ENCODE results near the gene C14orf93. TPM values are rescaled to one million over a fixed set of nuclear protein-coding genes. Genes with fewer than 3 reads are reported as not detected.

Gene C14orf93
- total and polyA plus RNA-seq, 9 of the 15 experiments (the other 6 are each of a cell fraction or from before 2014, with no cell fraction given), result 2.2 to 22.4 (median 16.1) TPM

DNA sequence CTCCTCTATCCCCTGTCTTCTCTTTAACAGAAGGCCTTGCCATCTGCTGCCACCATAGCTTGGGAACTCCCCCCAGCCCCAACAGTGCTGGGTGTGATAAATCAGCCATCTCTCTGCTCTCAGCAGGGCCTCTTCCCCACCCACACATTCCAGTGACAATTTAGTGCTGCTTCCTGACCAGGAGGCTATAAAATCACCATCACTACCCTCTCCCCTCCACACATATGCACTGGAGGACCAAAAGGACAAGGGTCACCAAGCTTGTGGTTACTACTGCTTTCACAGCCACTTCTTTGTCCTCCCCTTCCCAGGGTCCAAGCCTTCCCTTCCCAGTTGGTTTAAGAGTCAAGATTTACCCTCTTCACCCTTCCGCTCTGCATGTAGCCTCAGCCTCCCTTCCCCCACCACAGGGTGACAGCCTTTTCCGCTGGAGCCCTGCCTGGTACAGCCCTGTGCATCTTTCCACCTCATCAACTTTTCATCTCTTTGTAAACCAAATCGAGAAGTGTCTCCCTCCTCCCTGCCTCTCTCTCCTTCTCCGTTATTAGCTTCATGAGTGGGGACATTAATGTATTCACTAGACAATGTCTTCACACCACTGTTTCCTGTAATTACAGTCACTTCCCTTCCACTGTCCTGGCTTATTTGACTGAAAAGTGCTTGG is 15.3 kb upstream of the C14orf93 start (continued):
- TF ChIP-seq, protein P1, sequence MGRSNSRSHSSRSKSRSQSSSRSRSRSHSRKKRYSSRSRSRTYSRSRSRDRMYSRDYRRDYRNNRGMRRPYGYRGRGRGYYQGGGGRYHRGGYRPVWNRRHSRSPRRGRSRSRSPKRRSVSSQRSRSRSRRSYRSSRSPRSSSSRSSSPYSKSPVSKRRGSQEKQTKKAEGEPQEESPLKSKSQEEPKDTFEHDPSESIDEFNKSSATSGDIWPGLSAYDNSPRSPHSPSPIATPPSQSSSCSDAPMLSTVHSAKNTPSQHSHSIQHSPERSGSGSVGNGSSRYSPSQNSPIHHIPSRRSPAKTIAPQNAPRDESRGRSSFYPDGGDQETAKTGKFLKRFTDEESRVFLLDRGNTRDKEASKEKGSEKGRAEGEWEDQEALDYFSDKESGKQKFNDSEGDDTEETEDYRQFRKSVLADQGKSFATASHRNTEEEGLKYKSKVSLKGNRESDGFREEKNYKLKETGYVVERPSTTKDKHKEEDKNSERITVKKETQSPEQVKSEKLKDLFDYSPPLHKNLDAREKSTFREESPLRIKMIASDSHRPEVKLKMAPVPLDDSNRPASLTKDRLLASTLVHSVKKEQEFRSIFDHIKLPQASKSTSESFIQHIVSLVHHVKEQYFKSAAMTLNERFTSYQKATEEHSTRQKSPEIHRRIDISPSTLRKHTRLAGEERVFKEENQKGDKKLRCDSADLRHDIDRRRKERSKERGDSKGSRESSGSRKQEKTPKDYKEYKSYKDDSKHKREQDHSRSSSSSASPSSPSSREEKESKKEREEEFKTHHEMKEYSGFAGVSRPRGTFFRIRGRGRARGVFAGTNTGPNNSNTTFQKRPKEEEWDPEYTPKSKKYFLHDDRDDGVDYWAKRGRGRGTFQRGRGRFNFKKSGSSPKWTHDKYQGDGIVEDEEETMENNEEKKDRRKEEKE (IDR thresholded peaks at IDR 0.05; ENCODE audit: borderline replicate concordance in 1 of 2, control insufficient read depth in 1 of 2, low read depth in 2 of 2, low read length in 1 of 2), result no peak; a peak in 1 of 4 replicates
- TF ChIP-seq NCOR1 (IDR thresholded peaks at IDR 0.05), result no peak; the same call in 1 of the 2 replicates
- no peak for TF ChIP-seq ZNF589 (CRISPR knock-in tag; IDR thresholded peaks at IDR 0.05; ENCODE audit: low read depth)
- TF ChIP-seq, protein P2, sequence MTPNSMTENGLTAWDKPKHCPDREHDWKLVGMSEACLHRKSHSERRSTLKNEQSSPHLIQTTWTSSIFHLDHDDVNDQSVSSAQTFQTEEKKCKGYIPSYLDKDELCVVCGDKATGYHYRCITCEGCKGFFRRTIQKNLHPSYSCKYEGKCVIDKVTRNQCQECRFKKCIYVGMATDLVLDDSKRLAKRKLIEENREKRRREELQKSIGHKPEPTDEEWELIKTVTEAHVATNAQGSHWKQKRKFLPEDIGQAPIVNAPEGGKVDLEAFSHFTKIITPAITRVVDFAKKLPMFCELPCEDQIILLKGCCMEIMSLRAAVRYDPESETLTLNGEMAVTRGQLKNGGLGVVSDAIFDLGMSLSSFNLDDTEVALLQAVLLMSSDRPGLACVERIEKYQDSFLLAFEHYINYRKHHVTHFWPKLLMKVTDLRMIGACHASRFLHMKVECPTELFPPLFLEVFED (CRISPR knock-in tag; conservative IDR thresholded peaks at IDR 0.05), result 0 out of 2 replicates have a peak, but pooled peaks have one; percentile 33
- TF ChIP-seq, protein P3, sequence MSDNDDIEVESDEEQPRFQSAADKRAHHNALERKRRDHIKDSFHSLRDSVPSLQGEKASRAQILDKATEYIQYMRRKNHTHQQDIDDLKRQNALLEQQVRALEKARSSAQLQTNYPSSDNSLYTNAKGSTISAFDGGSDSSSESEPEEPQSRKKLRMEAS (CRISPR knock-in tag; IDR thresholded peaks at IDR 0.05), result no peak
- TF ChIP-seq PHF21A (IDR thresholded peaks at IDR 0.05; ENCODE audit: borderline replicate concordance, low read depth), result no peak
- peak; percentile 53 for TF ChIP-seq POLR2B (IDR thresholded peaks at IDR 0.05; ENCODE audit: low read depth, partially characterized antibody)
- TF ChIP-seq, protein P4, sequence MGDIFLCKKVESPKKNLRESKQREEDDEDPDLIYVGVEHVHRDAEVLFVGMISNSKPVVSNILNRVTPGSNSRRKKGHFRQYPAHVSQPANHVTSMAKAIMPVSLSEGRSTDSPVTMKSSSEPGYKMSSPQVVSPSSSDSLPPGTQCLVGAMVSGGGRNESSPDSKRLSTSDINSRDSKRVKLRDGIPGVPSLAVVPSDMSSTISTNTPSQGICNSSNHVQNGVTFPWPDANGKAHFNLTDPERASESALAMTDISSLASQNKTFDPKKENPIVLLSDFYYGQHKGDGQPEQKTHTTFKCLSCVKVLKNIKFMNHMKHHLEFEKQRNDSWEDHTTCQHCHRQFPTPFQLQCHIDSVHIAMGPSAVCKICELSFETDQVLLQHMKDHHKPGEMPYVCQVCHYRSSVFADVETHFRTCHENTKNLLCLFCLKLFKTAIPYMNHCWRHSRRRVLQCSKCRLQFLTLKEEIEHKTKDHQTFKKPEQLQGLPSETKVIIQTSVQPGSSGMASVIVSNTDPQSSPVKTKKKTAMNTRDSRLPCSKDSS (IDR thresholded peaks at IDR 0.05; ENCODE audit: low read depth, partially characterized antibody), result no peak
- TF ChIP-seq, protein P5, sequence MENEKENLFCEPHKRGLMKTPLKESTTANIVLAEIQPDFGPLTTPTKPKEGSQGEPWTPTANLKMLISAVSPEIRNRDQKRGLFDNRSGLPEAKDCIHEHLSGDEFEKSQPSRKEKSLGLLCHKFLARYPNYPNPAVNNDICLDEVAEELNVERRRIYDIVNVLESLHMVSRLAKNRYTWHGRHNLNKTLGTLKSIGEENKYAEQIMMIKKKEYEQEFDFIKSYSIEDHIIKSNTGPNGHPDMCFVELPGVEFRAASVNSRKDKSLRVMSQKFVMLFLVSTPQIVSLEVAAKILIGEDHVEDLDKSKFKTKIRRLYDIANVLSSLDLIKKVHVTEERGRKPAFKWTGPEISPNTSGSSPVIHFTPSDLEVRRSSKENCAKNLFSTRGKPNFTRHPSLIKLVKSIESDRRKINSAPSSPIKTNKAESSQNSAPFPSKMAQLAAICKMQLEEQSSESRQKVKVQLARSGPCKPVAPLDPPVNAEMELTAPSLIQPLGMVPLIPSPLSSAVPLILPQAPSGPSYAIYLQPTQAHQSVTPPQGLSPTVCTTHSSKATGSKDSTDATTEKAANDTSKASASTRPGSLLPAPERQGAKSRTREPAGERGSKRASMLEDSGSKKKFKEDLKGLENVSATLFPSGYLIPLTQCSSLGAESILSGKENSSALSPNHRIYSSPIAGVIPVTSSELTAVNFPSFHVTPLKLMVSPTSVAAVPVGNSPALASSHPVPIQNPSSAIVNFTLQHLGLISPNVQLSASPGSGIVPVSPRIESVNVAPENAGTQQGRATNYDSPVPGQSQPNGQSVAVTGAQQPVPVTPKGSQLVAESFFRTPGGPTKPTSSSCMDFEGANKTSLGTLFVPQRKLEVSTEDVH (IDR thresholded peaks at IDR 0.05; ENCODE audit: low read depth, partially characterized antibody), result no peak
- no peak for TF ChIP-seq ZNF431 (CRISPR knock-in tag; IDR thresholded peaks at IDR 0.05)
- TF ChIP-seq HMGN3 (IDR thresholded peaks at IDR 0.05; ENCODE audit: borderline replicate concordance, extremely low read depth, insufficient read length, low read depth, low read length), result no peak
- no peak for TF ChIP-seq COPS2 (conservative IDR thresholded peaks at IDR 0.05)
- peak; percentile 44 to 45; a peak in 2 of 4 replicates for TF ChIP-seq KDM1A (IDR thresholded peaks at IDR 0.05)
- TF ChIP-seq MECOM (CRISPR knock-in tag; IDR thresholded peaks at IDR 0.05), result no peak
- no peak for TF ChIP-seq ZNF436 (CRISPR knock-in tag; IDR thresholded peaks at IDR 0.05)
- TF ChIP-seq RNF2 (IDR thresholded peaks at IDR 0.05), result no peak
- TF ChIP-seq ZC3H8 (IDR thresholded peaks at IDR 0.05), result no peak
- no peak for TF ChIP-seq ZBTB17 (CRISPR knock-in tag; IDR thresholded peaks at IDR 0.05)
